KMS-11 (cell line): ENCODE results near the gene SPATA16.

Experiments used
- H2AFZ ChIP-seq: fragments of 200-600 bp; sonication (generic); 2 replicates; pipeline ENCODE4 v1.6.1; 2016; ENCODE audit warnings: antibody characterized with exemption, mixed run types, low read depth
- H3K27ac ChIP-seq: fragments of 200-600 bp; sonication (generic); 2 replicates; pipeline ENCODE4 v1.6.1; 2016; ENCODE audit warnings: mild to moderate bottlenecking, mixed run types
- H3K27me3 ChIP-seq: fragments of 200-600 bp; sonication (generic); 2 replicates; pipeline ENCODE4 v1.6.1; 2017; ENCODE audit warnings: mild to moderate bottlenecking, low read depth, mixed run types, moderate library complexity; ENCODE audit not compliant: insufficient read depth
- H3K36me3 ChIP-seq: fragments of 200-600 bp; sonication (generic); 2 replicates; pipeline ENCODE4 v1.6.1; 2017; ENCODE audit warnings: mild to moderate bottlenecking, mixed run types; ENCODE audit not compliant: insufficient read depth
- H3K4me1 ChIP-seq: fragments of 200-600 bp; sonication (generic); 2 replicates; pipeline ENCODE4 v1.6.1; 2016; ENCODE audit warnings: mild to moderate bottlenecking, low read depth, mixed run types; ENCODE audit not compliant: poor library complexity, severe bottlenecking
- H3K4me2 ChIP-seq: fragments of 200-600 bp; sonication (generic); 2 replicates; pipeline ENCODE4 v1.7.0; 2016; ENCODE audit warnings: mild to moderate bottlenecking, mixed run types
- H3K4me3 ChIP-seq: fragments of 200-600 bp; sonication (generic); IDR thresholded peaks from 2 replicates; pipeline ENCODE4 v1.6.1; 2017; ENCODE audit warnings: low read depth, low read length, mixed read lengths; ENCODE audit not compliant: insufficient read depth
- H3K79me2 ChIP-seq: fragments of 200-600 bp; sonication (generic); 2 replicates; pipeline ENCODE4 v1.6.1; 2016; ENCODE audit warnings: low read depth, mixed run types; ENCODE audit not compliant: insufficient read depth
- H3K9ac ChIP-seq: fragments of 200-600 bp; sonication (generic); 2 replicates; pipeline ENCODE4 v1.6.1; 2016; ENCODE audit warnings: mild to moderate bottlenecking, mixed run types
- H4K20me1 ChIP-seq: fragments of 200-600 bp; sonication (generic); 2 replicates; pipeline ENCODE4 v1.6.1; 2016; ENCODE audit warnings: mild to moderate bottlenecking, mixed run types; ENCODE audit not compliant: insufficient read depth
- TF ChIP-seq, protein P1 (sequence below): fragments of 200-600 bp; sonication (generic); conservative IDR thresholded peaks from 2 replicates; pipeline ENCODE4 v1.6.1; 2017; ENCODE audit warnings: low read depth, mild to moderate bottlenecking, antibody characterized with exemption, low read length, moderate library complexity, mixed read lengths

SPATA16 gene

DNA sequence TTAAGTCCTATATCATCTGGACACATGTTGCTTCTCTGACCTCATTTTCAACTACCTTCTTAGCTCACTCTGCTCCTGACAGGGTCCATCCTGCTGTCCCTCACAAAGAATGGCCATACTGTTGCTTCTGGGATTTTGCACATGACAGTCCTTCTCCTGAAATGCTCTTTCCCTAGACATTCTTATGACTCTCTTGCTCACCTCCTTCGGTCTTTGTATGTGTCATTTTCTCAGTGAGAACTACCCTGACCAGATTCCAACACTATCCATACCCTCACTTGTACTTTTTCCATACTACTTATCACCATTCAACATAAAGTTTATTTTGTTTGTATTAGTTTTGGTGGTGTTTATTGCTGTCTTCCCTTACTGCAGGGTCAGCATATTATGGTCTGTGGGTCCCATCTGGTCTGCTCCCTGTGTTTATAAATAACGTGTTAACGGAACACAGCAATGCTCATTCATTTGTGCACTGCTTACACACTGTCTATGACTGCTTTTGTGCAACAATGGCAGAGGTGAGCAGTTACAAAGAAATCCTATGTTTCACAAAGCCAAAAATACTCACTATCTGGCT, 159.5 kb downstream of the SPATA16 start:
- Histone ChIP-seq H3K4me3 (no peak overlapping the region), H3K9ac (no peak overlapping the region), H3K27ac (no peak overlapping the region), H3K4me2 (no peak overlapping the region), H3K4me1 (no peaks in the 10 kb centered on the region), H4K20me1 (no peaks in the 10 kb centered on the region), H3K27me3 (no peaks in the 10 kb centered on the region), H3K36me3 (no peaks in the 10 kb centered on the region), H3K79me2 (no peaks in the 10 kb centered on the region), H2AFZ (no peak overlapping the region)
- TF ChIP-seq, protein P1, sequence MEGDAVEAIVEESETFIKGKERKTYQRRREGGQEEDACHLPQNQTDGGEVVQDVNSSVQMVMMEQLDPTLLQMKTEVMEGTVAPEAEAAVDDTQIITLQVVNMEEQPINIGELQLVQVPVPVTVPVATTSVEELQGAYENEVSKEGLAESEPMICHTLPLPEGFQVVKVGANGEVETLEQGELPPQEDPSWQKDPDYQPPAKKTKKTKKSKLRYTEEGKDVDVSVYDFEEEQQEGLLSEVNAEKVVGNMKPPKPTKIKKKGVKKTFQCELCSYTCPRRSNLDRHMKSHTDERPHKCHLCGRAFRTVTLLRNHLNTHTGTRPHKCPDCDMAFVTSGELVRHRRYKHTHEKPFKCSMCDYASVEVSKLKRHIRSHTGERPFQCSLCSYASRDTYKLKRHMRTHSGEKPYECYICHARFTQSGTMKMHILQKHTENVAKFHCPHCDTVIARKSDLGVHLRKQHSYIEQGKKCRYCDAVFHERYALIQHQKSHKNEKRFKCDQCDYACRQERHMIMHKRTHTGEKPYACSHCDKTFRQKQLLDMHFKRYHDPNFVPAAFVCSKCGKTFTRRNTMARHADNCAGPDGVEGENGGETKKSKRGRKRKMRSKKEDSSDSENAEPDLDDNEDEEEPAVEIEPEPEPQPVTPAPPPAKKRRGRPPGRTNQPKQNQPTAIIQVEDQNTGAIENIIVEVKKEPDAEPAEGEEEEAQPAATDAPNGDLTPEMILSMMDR, result no peak

DNA sequence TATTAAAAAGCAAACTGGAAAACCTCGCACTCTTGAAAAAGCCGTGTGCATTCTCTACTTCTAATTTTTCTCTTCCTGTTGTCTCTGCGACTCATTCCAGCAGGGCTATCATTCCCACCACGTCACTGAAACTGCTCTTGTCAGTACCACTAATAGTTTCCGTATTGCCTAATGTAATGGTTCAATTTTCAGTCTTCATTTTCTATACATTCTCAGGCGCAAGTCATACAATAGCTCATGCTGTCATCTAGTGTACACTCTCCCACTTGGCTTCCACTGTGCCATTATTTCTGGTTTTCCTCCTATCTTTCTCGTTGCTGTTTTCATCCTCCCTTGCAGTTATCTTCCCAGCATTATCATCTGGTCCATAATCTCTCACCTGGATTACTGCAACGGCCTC, 160.2 kb downstream of the SPATA16 start:
- TF ChIP-seq, protein P1, result no peak
- H3K27ac ChIP-seq, result no peak overlapping the region
- H3K4me2 ChIP-seq, result no peak overlapping the region
- H2AFZ ChIP-seq, result no peak overlapping the region
- no peaks in the 10 kb centered on the region for H3K79me2 ChIP-seq
- H4K20me1 ChIP-seq, result no peaks in the 10 kb centered on the region
- no peaks in the 10 kb centered on the region for H3K27me3 ChIP-seq
- no peak overlapping the region for H3K9ac ChIP-seq
- H3K36me3 ChIP-seq, result no peaks in the 10 kb centered on the region
- no peak overlapping the region for H3K4me3 ChIP-seq
- no peaks in the 10 kb centered on the region for H3K4me1 ChIP-seq

DNA sequence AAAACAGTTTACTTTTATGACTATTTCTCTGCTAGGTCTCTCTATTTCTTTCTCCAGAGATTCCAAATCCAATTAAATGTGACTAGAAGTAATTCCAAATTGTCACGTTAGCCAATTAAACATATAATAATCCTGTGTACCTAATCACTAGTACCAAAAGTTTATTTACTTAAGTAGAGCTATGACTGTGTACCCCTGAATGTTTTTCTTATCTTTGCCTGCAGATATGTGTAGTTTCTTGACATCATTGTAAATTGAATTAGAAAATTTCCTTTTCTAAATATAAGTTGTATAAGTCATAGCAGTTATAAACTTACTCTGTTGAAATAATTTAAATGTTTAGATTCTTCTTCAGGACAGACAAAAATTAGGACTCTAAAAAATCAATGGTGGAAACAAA, 163.3 kb downstream of the SPATA16 start:
- TF ChIP-seq, protein P1, result no peak
- Histone ChIP-seq H3K4me3 (no peak overlapping the region), H3K4me2 (no peak overlapping the region), H3K27ac (no peak overlapping the region), H3K9ac (no peak overlapping the region), H3K79me2 (no peaks in the 10 kb centered on the region), H3K4me1 (peaks cover 13% of the 10 kb centered on the region), H3K27me3 (no peaks in the 10 kb centered on the region), H4K20me1 (no peaks in the 10 kb centered on the region), H3K36me3 (no peaks in the 10 kb centered on the region), H2AFZ (no peak overlapping the region)

DNA sequence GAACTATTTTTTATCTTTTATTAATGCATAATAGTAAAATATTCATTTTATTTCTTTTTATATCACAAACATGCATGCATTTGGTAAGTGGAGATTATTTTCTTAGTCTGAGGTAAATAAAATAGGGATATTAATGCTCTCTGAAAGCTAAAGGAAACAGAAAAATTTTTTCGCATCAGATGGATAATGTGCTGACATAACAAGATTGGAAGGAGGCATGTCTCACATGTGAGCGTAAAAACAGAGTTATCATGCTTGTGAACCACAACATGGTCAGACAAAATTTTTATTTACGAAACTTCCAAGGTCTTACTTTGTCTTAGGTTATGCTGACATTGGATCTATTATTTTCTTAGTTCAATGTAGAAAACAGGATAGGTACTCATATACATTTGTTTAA, 166.1 kb downstream of the SPATA16 start:
- Histone ChIP-seq H3K4me1 (peaks cover 13% of the 10 kb centered on the region), H3K27ac (no peak overlapping the region), H3K79me2 (no peaks in the 10 kb centered on the region), H3K36me3 (no peaks in the 10 kb centered on the region), H3K27me3 (no peaks in the 10 kb centered on the region), H2AFZ (no peak overlapping the region), H3K4me3 (no peak overlapping the region), H3K9ac (no peak overlapping the region), H3K4me2 (no peak overlapping the region), H4K20me1 (no peaks in the 10 kb centered on the region)
- TF ChIP-seq, protein P1, result no peak
